HepG2 (cell line): ENCODE data around the gene LEMD2. TPM values are rescaled to one million over a fixed set of nuclear protein-coding genes. Genes with fewer than 3 reads are reported as not detected.

Source experiments
- ATAC-seq: fragments of 200-7000 bp; cut with Tn5 transposase; 3 replicates; pipeline ENCODE4 v1.9.1; 2020; ENCODE audit warnings: mild to moderate bottlenecking, moderate library complexity
- BruUV-seq: library from RNA; stranded (reverse); fragments of 400-500 nt; replicated peaks from 2 replicates; lab custom pipeline; 2021; lab: Mats Ljungman, UMichigan
- CTCF ChIA-PET: fragments of 300-600 bp; formaldehyde crosslinking; extraction: SDS; loops from one replicate; lab custom pipeline; 2021; ENCODE audit warnings: low total read pairs, inconsistent platforms, low intra/inter-chr PET ratio; lab: Yijun Ruan, JAX
- POLR2A ChIA-PET: fragments of 350-600 bp; sonication (Branson Sonifier 250); formaldehyde crosslinking; loops from one replicate; lab custom pipeline; 2020; ENCODE audit warnings: antibody characterized with exemption, inconsistent platforms; lab: Yijun Ruan, JAX
- DNase-seq: peaks from one replicate; pipeline ENCODE4 v3.0.0-alpha.2; 2015; ENCODE audit warnings: low spot score
- FAIRE-seq: peaks from 3 replicates; lab custom pipeline; 2011; peaks lifted over from hg19 to GRCh38; lab: Jason Lieb, UNC
- H2AFZ ChIP-seq: one replicate; pipeline ENCODE4 v1.6.1; 2011; ENCODE audit warnings: low read length, inconsistent platforms
- H3K27ac ChIP-seq: fragments of 300-600 bp; 3 replicates; pipeline ENCODE4 v1.8.0; 2011; ENCODE audit warnings: mixed run types, mild to moderate bottlenecking, mixed read lengths, low read length, inconsistent platforms; ENCODE audit not compliant: insufficient read depth; ENCODE audit errors: extremely low read length
- H3K27me3 ChIP-seq, 2 experiments: fragments of 200-600 bp in 1 of 2; 2 replicates in 1 of 2; 3 replicates in 1 of 2; pipeline versions ENCODE4 v1.6.0 to v1.8.0; 2011; ENCODE audit warnings: low read length in 2 of 2, mild to moderate bottlenecking in 2 of 2, moderate library complexity in 2 of 2, inconsistent platforms in 1 of 2; ENCODE audit not compliant: insufficient read depth in 2 of 2, control insufficient read depth in 1 of 2
- H3K36me3 ChIP-seq, 2 experiments: fragments of 200-600 bp in 1 of 2; replicated peaks in 1 of 2; 2 replicates in 1 of 2; 3 replicates in 1 of 2; pipeline versions ENCODE4 v1.5.1 to v1.8.0; 2011; ENCODE audit warnings: low read length in 2 of 2, inconsistent platforms in 1 of 2; ENCODE audit not compliant: insufficient read depth in 2 of 2, control insufficient read depth in 1 of 2
- H3K4me1 ChIP-seq: 2 replicates; pipeline ENCODE4 v1.5.1; 2012; ENCODE audit warnings: low read length, inconsistent platforms; ENCODE audit not compliant: insufficient read depth
- H3K4me2 ChIP-seq: 2 replicates; pipeline ENCODE4 v1.6.0; 2011; ENCODE audit warnings: low read depth, low read length, inconsistent platforms
- H3K4me3 ChIP-seq, 3 experiments: fragments of 200-600 bp in 1 of 3; sonication (generic), shearing (Covaris generic) in 1 of 3; replicated peaks in 1 of 3; 2 replicates each; pipeline ENCODE4 v1.5.1; 2011 to 2016; ENCODE audit warnings: low read length in 3 of 3, inconsistent platforms in 2 of 3, low read depth in 2 of 3, mild to moderate bottlenecking in 2 of 3, control low read depth in 1 of 3, mixed read lengths in 1 of 3; ENCODE audit not compliant: insufficient read depth in 1 of 3
- H3K79me2 ChIP-seq: one replicate; pipeline ENCODE4 v1.6.1; 2011; ENCODE audit warnings: low read length, inconsistent platforms; ENCODE audit not compliant: insufficient read depth
- H3K9ac ChIP-seq: 2 replicates; pipeline ENCODE4 v1.6.0; 2011; ENCODE audit warnings: mild to moderate bottlenecking, low read depth, low read length, inconsistent platforms; ENCODE audit not compliant: insufficient read depth
- H3K9me3 ChIP-seq: 2 replicates; pipeline ENCODE4 v1.5.1; 2012; ENCODE audit warnings: mild to moderate bottlenecking, low read length
- H4K20me1 ChIP-seq: 2 replicates; pipeline ENCODE4 v1.6.0; 2011; ENCODE audit warnings: inconsistent platforms, mild to moderate bottlenecking, low read length, moderate library complexity; ENCODE audit not compliant: insufficient read depth
- ATF7 ChIP-seq, 2 experiments: fragments of 450-650 bp in 1 of 2; sonication (generic) in 1 of 2; formaldehyde crosslinking in 1 of 2; IDR thresholded peaks; 2 replicates each; pipeline versions ENCODE4 v1.4.0 to v1.6.1; 2016 to 2020; ENCODE audit warnings: antibody characterized with exemption in 1 of 2, mild to moderate bottlenecking in 1 of 2, missing genetic modification reagents in 1 of 2
- CBFB ChIP-seq: sonication (generic); formaldehyde crosslinking; IDR thresholded peaks from 2 replicates; pipeline ENCODE4 v1.4.0; 2020; ENCODE audit warnings: missing genetic modification reagents
- GABPB1 ChIP-seq: IDR thresholded peaks from 2 replicates; pipeline ENCODE4 v1.6.1; 2016; ENCODE audit warnings: mild to moderate bottlenecking, missing genetic modification reagents, moderate library complexity, missing compliant biosample characterization
- HCFC1 ChIP-seq: fragments of 150-350 bp; IDR thresholded peaks from 2 replicates; pipeline ENCODE4 v1.6.1; 2014; ENCODE audit warnings: low read depth, low read length
- HNF1B ChIP-seq: sonication (generic); formaldehyde crosslinking; IDR thresholded peaks from 2 replicates; pipeline ENCODE4 v1.5.1; 2020; ENCODE audit warnings: mild to moderate bottlenecking, moderate library complexity, missing genetic modification reagents
- HOXA7 ChIP-seq: sonication (generic); formaldehyde crosslinking; IDR thresholded peaks from 2 replicates; pipeline ENCODE4 v1.8.1; 2022; ENCODE audit warnings: mild to moderate bottlenecking, missing genetic modification reagents, moderate library complexity
- NFE2L1 ChIP-seq: sonication (generic); formaldehyde crosslinking; IDR thresholded peaks from 2 replicates; pipeline ENCODE4 v1.4.0; 2020; ENCODE audit warnings: missing genetic modification reagents, mild to moderate bottlenecking, borderline replicate concordance
- NFYB ChIP-seq: sonication (generic); formaldehyde crosslinking; IDR thresholded peaks from 2 replicates; pipeline ENCODE4 v1.4.0; 2020; ENCODE audit warnings: missing genetic modification reagents
- PHF5A ChIP-seq: IDR thresholded peaks from one replicate; pipeline ENCODE4 v1.6.1; 2018; ENCODE audit warnings: low read depth, missing genetic modification reagents; ENCODE audit not compliant: unreplicated experiment
- RBAK ChIP-seq: sonication (generic); formaldehyde crosslinking; IDR thresholded peaks from 2 replicates; pipeline ENCODE4 v1.5.1; 2020; ENCODE audit warnings: mild to moderate bottlenecking, missing genetic modification reagents
- SSRP1 ChIP-seq: IDR thresholded peaks from 2 replicates; pipeline ENCODE4 v1.6.1; 2016; ENCODE audit warnings: control low read depth
- ZBTB8A ChIP-seq: sonication (generic); formaldehyde crosslinking; IDR thresholded peaks from 2 replicates; pipeline ENCODE4 v1.4.0; 2020; ENCODE audit warnings: mild to moderate bottlenecking, low read depth, missing genetic modification reagents, borderline replicate concordance
- ZNF143 ChIP-seq: sonication (generic); formaldehyde crosslinking; IDR thresholded peaks from 2 replicates; pipeline ENCODE4 v1.4.0; 2020; ENCODE audit warnings: missing genetic modification reagents
- ZNF235 ChIP-seq: sonication (generic); formaldehyde crosslinking; IDR thresholded peaks from 2 replicates; pipeline ENCODE4 v1.8.1; 2023; ENCODE audit warnings: mild to moderate bottlenecking, missing genetic modification reagents, borderline replicate concordance
- ZNF484 ChIP-seq: sonication (generic); formaldehyde crosslinking; IDR thresholded peaks from 2 replicates; pipeline ENCODE4 v1.5.1; 2020; ENCODE audit warnings: mild to moderate bottlenecking, low read depth, missing genetic modification reagents, borderline replicate concordance
- ZNF513 ChIP-seq: sonication (generic); formaldehyde crosslinking; conservative IDR thresholded peaks from 2 replicates; pipeline ENCODE4 v1.5.0; 2020; ENCODE audit warnings: missing genetic modification reagents
- ZNF607 ChIP-seq: sonication (generic); formaldehyde crosslinking; IDR thresholded peaks from 2 replicates; pipeline ENCODE4 v1.5.1; 2020; ENCODE audit warnings: missing genetic modification reagents, mild to moderate bottlenecking, borderline replicate concordance
- WGBS: methylation state at CpG from one replicate; pipeline ENCODE4 v1.1.6; 2017; ENCODE audit warnings: low lambda C conversion rate; 5-methylcytosine and 5-hydroxymethylcytosine counted together
- in situ Hi-C: cut with HindIII; loops from 2 replicates; pipeline ENCODE4 v1.10.0; 2017; ENCODE audit warnings: low pct_unique_long_range_greater_than_20kb; ENCODE audit not compliant: extremely low pct_ligation_motif_present
- intact Hi-C: fragments of 100-400 bp; cut with micrococcal nuclease; formaldehyde crosslinking; loops from one replicate; pipeline ENCODE4 v1.10.0; 2022; ENCODE audit not compliant: unreplicated experiment
- polyA plus RNA-seq, 8 experiments: library from polyadenylated mRNA; depleted of rRNA in 3 of 8; stranded (reverse) in 7 of 8; unstranded in 1 of 8; fragments of >200 nt; fragmentation: Illumina TruSeq in 4 of 8; extraction: Trizol in 4 of 8; gene quantifications; 2 replicates each; pipeline versions ENCODE4 v1.2.1 to v1.2.3, GENCODE V29; 2011 to 2016; ENCODE audit warnings: low read depth in 4 of 8, missing spikeins in 1 of 8, mixed read lengths in 1 of 8; ENCODE audit not compliant: insufficient read depth in 1 of 8
- total RNA-seq, 5 experiments: library from RNA; depleted of rRNA; stranded (reverse); fragments of >200 nt; fragmentation: Illumina TruSeq; extraction: Trizol; gene quantifications; 2 replicates each; pipeline ENCODE4 v1.2.3, GENCODE V29; 2016; ENCODE audit warnings: low read depth in 1 of 5
- TF ChIP-seq, protein P1 (sequence below): sonication (generic); formaldehyde crosslinking; conservative IDR thresholded peaks from 2 replicates; pipeline ENCODE4 v1.8.0; 2022; ENCODE audit warnings: mild to moderate bottlenecking, moderate library complexity, missing genetic modification reagents

The LEMD2 gene
- total and polyA plus RNA-seq, 2 of the 13 experiments (the other 11 are each of a cell fraction or from before 2014, with no cell fraction given), result 45.2 to 62.9 TPM

DNA sequence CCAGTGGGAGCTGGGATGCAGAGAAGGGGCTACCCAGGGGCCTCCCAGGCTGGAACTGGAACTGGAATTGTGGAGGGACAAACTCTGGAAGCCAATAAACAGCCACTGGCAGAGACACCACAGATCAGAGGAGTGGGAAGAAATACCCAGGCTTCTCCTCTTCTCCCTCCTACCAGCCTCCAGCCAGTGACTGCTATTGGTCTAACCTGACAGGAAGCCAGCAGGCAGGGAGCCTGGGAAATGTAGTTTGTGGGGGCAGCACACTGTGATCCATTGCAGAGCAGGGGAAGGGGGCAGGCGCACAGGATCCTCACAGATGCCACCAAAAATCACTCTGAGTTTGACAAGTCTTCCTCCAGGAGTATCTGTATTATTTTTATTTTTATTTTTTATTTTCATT lies 26.9 kb upstream of the LEMD2 start (continued):
- TF ChIP-seq ZNF143 (CRISPR knock-in tag) (peak; percentile 88), GABPB1 (CRISPR knock-in tag) (peak; percentile 90), HCFC1 (peak; percentile 64), NFYB (CRISPR knock-in tag) (peak; percentile 81), ZNF607 (CRISPR knock-in tag) (no peak), PHF5A (CRISPR knock-in tag) (no peak)

DNA sequence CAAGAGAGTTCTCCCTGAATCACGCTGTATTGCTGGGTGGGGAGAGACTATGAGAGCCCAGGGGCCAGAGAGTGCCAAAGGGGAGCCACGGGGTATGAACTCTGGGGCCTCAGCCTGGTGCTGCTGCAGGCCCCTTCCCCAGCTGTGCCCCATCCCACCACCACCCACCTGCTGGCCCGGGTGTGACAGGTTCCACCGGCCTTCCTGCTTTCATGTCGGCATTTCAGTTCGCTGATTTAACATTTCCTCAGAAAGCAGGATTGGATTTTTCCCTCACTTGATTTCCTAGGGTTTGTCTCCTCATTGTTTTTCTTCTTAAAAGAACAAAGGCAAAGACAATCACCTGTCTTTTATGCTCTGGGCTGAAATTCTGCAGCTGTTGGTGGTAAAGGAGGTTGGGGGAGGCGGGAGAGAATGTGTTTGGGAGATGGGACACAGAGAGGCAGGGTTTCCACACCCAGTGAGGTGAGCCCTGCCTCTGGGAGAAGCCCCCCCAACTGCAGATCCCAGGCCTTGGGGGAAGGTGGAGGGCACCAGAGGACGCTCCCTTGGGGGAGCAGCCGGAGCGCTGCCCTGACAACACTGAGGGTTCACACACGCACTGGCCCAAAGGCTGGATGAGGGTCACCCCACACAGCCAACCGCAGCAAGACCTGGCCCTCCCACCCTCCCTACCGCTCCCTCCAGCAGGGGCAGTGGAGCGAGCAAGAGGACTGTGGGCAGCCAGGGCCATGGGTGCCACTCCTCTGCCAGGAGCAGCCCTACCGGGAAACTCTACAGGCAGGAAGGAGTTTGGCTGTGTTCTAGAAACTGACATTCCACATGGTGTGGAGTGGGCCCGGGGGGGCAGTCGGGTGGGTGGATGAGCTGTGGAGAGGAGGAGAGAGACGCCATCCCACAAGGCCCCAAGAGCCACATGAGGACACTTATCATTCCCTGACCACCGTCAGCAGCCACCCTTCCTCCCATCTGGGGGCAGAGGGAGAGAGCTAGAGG lies 25.4 kb upstream of the LEMD2 start:
- Histone ChIP-seq H3K79me2 (no peaks in the 10 kb centered on the region), H3K36me3 (no peaks in the 10 kb centered on the region), H3K4me2 (no peak overlapping the region), H3K4me3 (no peak overlapping the region), H4K20me1 (peaks cover 6% of the 10 kb centered on the region; the same call in 1 of the 2 replicates), H3K4me1 (peaks cover 9% of the 10 kb centered on the region), H2AFZ (no peak overlapping the region), H3K27me3 (peaks cover 8 to 48% of the 10 kb centered on the region in 2 experiments; a peak in 4 of 5 replicates), H3K9me3 (no peaks in the 10 kb centered on the region), H3K9ac (no peak overlapping the region), H3K27ac (no peak overlapping the region)
- ChIA-PET POLR2A (no interaction called here), CTCF (no interaction called here)
- WGBS, result 15% methylated on average over 15 of the region's 19 CpGs
- in situ Hi-C loops, result no loop called here
- no peak for ATAC-seq
- no peak for DNase-seq
- no TSS peak for BruUV-seq
- intact Hi-C loops, result no loop called here
- no peak for FAIRE-seq
- TF ChIP-seq ZNF513 (no peak), HOXA7 (CRISPR knock-in tag) (no peak), ZNF235 (CRISPR knock-in tag) (no peak), ZNF484 (CRISPR knock-in tag) (no peak), SSRP1 (no peak), HNF1B (CRISPR knock-in tag) (no peak), ATF7 (IDR thresholded peaks at IDR 0.05) (no peak), ATF7 (CRISPR knock-in tag; IDR thresholded peaks at IDR 0.05) (no peak), ZBTB8A (CRISPR knock-in tag) (no peak), NFE2L1 (CRISPR knock-in tag) (no peak), RBAK (CRISPR knock-in tag) (no peak), CBFB (CRISPR knock-in tag) (no peak)
- TF ChIP-seq, protein P1, sequence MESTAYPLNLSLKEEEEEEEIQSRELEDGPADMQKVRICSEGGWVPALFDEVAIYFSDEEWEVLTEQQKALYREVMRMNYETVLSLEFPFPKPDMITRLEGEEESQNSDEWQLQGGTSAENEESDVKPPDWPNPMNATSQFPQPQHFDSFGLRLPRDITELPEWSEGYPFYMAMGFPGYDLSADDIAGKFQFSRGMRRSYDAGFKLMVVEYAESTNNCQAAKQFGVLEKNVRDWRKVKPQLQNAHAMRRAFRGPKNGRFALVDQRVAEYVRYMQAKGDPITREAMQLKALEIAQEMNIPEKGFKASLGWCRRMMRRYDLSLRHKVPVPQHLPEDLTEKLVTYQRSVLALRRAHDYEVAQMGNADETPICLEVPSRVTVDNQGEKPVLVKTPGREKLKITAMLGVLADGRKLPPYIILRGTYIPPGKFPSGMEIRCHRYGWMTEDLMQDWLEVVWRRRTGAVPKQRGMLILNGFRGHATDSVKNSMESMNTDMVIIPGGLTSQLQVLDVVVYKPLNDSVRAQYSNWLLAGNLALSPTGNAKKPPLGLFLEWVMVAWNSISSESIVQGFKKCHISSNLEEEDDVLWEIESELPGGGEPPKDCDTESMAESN (CRISPR knock-in tag), result no peak
